HL-60/S4 treated with retinoic acid at 250 ng/mL for 4 days and 3 days (cell line): Measurements from ENCODE around the gene OSGEP.
"Not testable (repeated sequence)": the region's sequence is repeated elsewhere in the genome, so short reads cannot be mapped to it uniquely, and the experiment has no call there.

Source experiments
- in situ Hi-C: fragments of 300-500 bp; cut with MboI; formaldehyde crosslinking; loops from 2 replicates; pipeline ENCODE4 v1.7.0; 2022; ENCODE audit warnings: low sequenced_read_pairs

Gene OSGEP

GRCh38 chr14:20469890-20470602 is 15.4 kb upstream of the OSGEP start:
- in situ Hi-C loops, result no loop called here

- in situ Hi-C loops, result no loop called here
These were observed 14.8 kb upstream of the OSGEP start, which contains the start of gene PNP for GRCh38 chr14:20469242-20469889. Gene PNP, plus strand, starts transcription at chr14:20469406. Its CDS starts 119 bp downstream, at chr14:20469525.

- in situ Hi-C loops, result no loop called here
These were observed 14.2 kb upstream of the OSGEP start for GRCh38 chr14:20468764-20469241.

GRCh38 chr14:20461225-20462141 is 6.9 kb upstream of the OSGEP start, which contains the start of gene PIP4P1:
Gene PIP4P1, minus strand, starts transcription at chr14:20461434. Its CDS starts 109 bp downstream, at chr14:20461325.
- in situ Hi-C loops, result loop anchor here (5.0 kb wide), 1 partner anchor 44 kb away; no protein-coding TSS in a partner anchor

GRCh38 chr14:20460458-20461224 is 6.0 kb upstream of the OSGEP start:
- in situ Hi-C loops, result loop anchor here (5.0 kb wide), 1 partner anchor 43 kb away; no protein-coding TSS in a partner anchor

- in situ Hi-C loops, result no loop called here
These were observed 3.6 kb upstream of the OSGEP start for GRCh38 chr14:20458031-20458789.

- in situ Hi-C loops, result no loop called here
These were observed 2.4 kb upstream of the OSGEP start for GRCh38 chr14:20456971-20457370.

- in situ Hi-C loops, result no loop called here
These were observed 1.0 kb upstream of the OSGEP start for GRCh38 chr14:20455355-20456300.

- in situ Hi-C loops, result not testable (repeated sequence)
These were observed 1.8 kb downstream of the OSGEP start for GRCh38 chr14:20452831-20453230.

- in situ Hi-C loops, result no loop called here
These were observed 7.7 kb downstream of the OSGEP start for GRCh38 chr14:20446889-20447288.

GRCh38 chr14:20443650-20444049 is 11.0 kb downstream of the OSGEP start:
- in situ Hi-C loops, result not testable (repeated sequence)

- in situ Hi-C loops, result no loop called here
These were observed 13.2 kb downstream of the OSGEP start for GRCh38 chr14:20441461-20441860.

GRCh38 chr14:20440882-20441281 is 13.7 kb downstream of the OSGEP start:
- in situ Hi-C loops, result no loop called here

GRCh38 chr14:20440465-20440864 is 14.1 kb downstream of the OSGEP start:
- in situ Hi-C loops, result no loop called here

GRCh38 chr14:20438664-20439063 is 15.9 kb downstream of the OSGEP start:
- in situ Hi-C loops, result no loop called here

- in situ Hi-C loops, result no loop called here
These were observed 18.3 kb downstream of the OSGEP start for GRCh38 chr14:20436363-20436755.

GRCh38 chr14:20435582-20436362 is 18.8 kb downstream of the OSGEP start, which contains the start of gene KLHL33:
Gene KLHL33, minus strand, starts transcription at chr14:20436166. Its CDS starts 355 bp downstream, at chr14:20435811.
- in situ Hi-C loops, result no loop called here
